ENCODE data around the gene TSKU.
"Not testable (repeated sequence)": the region's sequence is repeated elsewhere in the genome, so short reads cannot be mapped to it uniquely, and the experiment has no call there.

TSKU gene

GRCh38 chr11:76801736-76802135 is 18.6 kb downstream of the TSKU start:
- DNase-seq = no peak

GRCh38 chr11:76802151-76802550 is 19.0 kb downstream of the TSKU start:
- no peak for DNase-seq

GRCh38 chr11:76802621-76803020 is 19.5 kb downstream of the TSKU start:
- no peak for DNase-seq

DNA sequence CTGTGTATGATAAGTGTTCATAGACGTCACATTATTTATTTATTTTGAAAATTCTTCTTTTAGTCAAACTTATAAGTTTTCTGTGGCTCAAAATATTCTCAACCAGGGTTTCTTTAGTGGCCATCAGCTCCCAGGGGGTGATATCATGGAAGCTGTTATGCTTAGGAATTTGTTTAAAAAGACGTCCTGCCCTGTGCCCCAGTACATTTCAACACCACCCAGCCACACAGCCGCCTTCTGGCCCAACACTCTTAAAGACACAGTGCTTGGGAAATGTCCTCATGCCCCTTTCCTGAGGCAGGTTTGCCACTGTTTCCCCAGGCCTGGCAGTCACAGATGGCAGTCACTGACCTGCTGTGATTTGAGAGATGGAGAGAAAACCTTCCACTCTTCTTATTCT is 19.9 kb downstream of the TSKU start:
- DNase-seq = peak; percentile 48 to 59

DNA sequence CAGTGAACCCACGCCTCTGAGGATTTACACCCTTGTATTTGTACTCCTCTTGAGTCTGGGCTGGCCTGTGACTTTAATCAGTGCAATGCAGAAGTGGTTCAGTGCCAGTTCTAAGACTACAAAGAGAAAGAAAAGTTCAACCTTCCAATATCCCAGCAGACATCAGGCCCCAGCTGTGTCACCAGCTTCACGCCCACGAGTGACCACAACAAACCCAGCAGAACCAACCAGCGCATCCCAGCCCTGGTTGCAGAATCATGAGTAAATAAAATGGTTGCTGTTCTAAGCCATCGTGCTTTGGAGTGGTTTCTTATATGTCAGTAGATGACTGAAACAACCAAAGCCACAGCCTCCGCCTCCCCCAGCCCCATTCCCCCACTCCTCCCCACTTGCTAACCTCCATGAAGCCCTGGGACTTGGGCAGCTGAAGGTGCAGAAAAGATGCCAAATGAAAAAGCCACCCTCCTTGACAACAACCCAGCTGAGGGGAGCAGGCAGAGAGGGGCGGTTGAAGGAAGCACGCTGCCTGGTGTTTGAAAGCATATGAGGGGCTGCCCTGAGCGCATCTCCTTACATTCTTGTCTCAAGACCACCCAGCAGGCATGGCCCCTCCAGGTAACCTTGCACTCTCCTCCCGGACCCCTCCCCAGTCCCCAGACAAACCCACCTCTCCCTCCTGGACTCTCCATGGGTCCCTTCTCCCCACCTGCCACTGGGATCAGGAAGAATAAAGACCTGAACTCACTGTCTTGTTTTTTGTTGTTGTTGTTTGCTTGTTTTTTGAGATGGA is 20.9 kb downstream of the TSKU start:
- peak; percentile 86 to 94 for DNase-seq

- peak; percentile 56 to 63 for DNase-seq
Observed at GRCh38 chr11:76805206-76805913, 22.2 kb downstream of the TSKU start.

DNA sequence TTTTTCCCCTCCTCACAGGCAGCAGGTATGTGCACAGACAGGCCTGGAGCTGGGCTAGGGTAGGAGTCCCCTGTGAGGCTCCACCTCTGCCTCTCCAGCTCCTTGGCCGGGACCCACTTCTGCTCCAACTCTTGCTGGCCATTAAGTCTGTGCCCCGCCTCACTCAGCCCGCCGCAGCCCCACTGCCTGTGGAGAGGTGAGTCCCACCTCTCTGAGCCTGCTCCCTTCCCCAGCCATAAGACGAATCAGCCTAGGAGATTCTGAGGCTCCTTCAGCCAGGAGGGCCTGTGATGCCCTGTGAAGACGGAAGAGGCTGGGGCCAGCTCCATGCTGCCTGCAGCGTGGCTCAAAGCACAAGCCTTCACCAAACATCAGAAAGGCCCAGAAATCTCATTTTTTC is 23.0 kb downstream of the TSKU start:
- DNase-seq = no peak

DNA sequence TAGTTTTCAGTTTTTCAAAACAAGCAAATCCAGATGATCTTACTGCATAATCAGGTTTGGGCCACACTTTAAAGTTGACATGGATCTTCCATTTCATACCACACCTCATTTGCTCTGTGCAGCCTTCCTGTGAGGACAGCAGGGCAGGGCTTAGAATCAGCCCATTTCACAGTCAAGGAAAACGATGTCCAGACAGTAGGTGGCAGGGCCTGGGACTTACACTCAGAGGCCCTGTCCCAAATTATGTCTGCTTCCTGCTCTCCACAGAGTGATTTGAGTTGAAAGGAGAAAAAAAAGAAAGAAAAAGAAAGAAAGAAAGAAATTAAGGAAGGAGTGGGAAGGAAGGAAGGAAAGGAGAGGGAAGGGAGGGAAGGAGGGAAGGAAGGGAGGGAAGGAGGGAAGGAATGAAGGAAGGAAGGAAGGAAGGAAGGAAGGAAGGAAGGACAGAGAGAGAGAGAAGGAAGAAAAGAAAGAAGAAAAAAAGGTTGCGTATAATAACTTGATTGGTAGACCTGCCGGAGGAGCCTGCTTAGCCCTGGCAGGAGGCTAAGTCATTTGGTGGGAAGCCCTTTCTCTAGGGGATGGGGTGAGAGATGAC is 23.6 kb downstream of the TSKU start:
- DNase-seq = no peak

GRCh38 chr11:76807206-76807875 is 24.2 kb downstream of the TSKU start:
- peak; percentile 70 to 82 for DNase-seq

DNA sequence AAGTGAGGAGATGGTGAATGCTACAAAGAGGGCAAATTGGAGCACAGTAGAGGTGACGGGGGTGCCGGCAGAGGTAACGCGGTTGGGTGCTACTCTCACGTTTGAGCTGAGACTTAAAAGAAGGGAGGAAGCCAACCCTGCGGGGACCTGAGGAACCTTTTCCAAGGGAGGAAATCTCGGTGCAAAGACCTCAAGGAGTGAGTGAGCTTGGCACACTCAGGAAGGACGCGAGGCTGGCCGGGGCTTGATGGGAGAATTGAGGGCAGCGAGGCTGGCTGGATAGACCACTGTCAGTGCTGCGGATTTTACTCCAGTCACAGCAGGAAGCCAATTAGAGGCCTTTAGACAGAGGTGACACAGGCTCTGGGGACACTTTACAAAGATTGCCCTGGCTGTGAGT is 25.0 kb downstream of the TSKU start:
- no peak for DNase-seq

DNA sequence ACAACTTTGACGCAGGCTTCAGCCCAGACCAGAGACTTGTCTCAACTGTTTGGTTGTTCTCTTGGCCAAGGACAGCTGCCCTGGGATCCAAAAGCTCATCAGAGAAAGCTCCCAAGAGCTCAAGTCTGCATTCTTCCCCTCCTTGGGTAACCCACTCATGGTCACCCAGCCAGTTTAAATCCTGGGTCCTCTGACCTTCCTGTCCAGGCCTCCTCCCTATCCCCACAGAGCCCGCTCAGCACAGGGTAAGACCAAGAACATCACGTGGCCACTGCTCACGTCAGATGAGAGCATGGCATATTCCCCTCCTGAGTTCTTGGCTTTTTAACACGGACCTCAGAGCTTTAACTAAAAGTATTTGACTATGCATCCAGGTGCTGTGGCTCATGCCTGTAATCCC is 25.8 kb downstream of the TSKU start:
- no peak for DNase-seq

DNA sequence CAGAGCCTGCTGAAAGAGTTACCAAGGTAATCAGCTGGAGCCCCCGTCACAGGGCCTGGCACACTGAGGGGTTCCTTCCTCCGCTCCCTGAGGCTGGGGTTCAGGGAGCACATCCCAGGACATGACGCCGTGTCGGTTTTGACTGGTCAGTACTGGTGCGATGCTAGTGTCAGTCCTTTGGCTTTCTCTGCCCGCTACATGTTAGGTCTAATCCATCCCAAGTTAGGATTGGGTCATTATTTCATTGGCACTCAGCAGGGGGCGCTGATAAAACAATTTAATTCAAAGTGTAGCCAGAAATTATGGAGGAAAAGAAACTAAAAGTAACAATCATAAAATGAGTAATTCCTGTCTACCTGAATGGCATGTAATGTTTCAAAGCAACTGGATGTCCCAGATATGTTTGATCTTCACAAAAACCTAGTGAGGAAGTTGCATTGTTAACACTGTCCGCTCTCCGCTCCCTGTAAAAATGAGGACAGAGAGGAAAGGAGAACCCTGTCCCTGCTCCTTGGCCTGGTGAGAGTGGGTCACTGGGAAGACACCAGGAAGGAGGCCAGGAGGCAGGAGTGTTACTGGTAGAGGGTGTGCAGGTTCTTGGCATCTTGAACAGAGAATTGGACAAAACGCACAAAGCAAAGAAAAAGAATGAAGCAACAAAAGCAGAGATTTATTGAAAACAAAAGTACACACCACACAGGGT is 27.1 kb downstream of the TSKU start:
- DNase-seq = peak; percentile 58 to 79

DNA sequence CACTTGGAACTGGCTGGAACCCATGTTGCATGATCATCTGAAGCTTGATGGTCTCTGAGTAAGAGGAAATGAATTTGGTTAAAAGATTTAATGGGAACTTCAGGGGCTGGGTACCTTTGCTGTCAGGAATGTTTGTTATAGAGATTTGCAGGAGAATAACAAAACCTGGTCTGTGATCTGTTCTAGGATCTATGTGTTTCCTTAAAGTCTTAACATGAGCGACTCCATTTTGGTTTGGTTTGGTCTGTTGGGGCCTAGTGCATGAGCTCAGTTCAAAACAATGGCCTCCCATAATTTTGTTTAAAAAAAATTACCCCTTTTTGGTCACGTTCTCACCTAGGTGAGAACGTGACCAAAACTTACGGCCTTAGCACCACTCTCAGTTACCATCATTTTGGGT is 28.1 kb downstream of the TSKU start:
- no peak for DNase-seq

DNA sequence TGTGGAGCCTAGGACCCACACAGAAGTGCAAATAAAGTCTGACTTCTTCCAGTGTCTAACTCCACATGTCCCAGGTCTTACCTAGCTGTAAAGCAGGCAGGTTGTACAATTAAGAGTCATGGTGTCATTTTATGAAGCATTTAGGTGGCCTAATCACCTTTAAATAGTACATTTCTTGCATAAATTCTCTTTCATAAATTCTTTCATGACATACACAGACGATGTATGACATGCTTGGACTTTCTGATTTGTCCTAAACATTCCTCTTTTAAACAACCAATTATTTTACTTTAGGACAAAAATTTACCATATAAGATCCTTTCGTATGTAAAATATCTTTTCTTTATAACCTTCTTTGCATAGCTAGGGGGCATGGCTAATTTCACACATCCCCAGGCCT is 31.3 kb downstream of the TSKU start:
- DNase-seq = no peak

GRCh38 chr11:76815678-76816077 is 32.5 kb downstream of the TSKU start:
- DNase-seq = not testable (repeated sequence)

- DNase-seq = peak; percentile 46 to 83
Observed at GRCh38 chr11:76820184-76820566, 37.0 kb downstream of the TSKU start.

DNA sequence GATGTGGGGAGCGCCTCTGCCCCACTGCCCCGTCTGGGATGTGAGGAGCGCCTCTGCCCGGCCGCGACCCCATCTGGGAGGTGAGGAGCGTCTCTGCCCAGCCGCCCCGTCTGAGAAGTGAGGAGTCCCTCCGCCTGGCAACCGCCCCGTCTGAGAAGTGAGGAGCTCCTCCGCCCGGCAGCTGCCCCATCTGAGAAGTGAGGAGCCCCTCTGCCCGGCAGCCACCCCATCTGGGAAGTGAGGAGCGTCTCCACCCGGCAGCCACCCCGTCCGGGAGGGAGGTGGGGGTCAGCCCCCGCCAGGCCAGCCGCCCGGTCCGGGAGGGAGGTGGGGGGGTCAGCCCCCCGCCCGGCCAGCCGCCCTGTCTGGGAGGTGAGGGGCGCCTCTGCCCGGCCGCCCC is 38.2 kb downstream of the TSKU start:
- not testable (repeated sequence) for DNase-seq

DNA sequence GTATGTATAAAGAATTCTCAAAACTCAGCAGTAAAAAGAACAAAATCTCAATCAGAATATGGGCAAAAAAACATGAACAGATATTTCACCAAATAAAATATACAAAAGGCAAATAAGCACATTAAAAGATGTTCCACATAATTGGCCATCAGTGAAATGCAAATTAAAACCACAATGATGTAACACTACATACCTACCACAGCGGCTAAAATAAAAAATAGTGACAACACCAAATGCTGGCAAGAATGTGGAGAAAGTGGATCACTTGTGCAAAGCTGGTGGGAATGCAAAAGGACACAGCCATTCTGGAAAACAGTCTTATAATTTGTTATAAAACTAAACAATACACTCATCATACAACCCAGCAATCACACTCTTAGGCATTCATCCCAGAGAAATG is 39.2 kb downstream of the TSKU start:
- DNase-seq = no peak

- DNase-seq = peak; percentile 83
Observed at GRCh38 chr11:76823481-76824028, 40.4 kb downstream of the TSKU start.

GRCh38 chr11:76824083-76824939 is 41.2 kb downstream of the TSKU start:
- peak; percentile 81 to 83 for DNase-seq

All from inflammatory macrophage (primary cell).